HG02852 (cell line): ENCODE data around the gene FSD2.
"Not testable (repeated sequence)": the region's sequence is repeated elsewhere in the genome, so short reads cannot be mapped to it uniquely, and the experiment has no call there.

Experiments used
- ATAC-seq: cut with Tn5 transposase; IDR thresholded peaks from one replicate; pipeline ENCODE4 v1.9.1; 2021; ENCODE audit warnings: mild to moderate bottlenecking, moderate library complexity; ENCODE audit not compliant: unreplicated experiment

The FSD2 gene

DNA sequence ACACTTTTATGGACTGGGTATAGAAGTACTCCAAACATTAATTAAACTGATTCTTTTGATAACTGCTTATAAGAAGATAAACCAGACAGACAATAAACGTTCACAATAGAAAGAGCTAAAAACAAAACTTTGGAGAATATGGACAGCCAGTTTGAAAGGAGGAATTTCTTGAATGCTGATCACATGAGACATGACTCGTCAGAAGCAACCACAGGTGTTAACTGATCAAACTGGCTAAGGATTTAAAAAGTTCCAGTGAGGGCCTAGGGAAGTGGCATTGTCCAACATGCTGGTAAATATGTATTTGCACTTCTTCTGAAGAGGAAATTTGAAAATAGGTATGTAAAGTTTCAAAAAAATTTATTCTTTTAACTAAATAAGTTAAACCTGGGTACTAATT, 66.8 kb downstream of the FSD2 start:
- no peak for ATAC-seq

DNA sequence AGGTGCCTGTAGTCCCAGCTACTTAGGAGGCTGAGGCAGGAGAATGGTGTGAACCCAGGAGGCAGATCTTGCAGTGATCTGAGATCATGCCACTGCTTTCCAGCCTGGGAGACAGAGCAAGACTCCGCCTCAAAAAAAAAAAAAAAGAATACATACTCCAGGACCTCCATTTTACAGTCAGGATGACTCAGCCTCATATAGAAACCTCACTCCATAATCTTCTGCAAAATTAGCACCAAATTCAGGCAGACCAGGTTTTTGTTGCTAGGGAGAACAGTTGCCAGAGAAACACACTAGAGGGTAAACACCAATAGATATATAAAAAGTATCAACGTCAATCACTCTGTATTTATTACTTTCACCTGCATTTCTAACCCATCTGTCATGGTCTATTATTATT, 67.9 kb downstream of the FSD2 start:
- ATAC-seq, result no peak

DNA sequence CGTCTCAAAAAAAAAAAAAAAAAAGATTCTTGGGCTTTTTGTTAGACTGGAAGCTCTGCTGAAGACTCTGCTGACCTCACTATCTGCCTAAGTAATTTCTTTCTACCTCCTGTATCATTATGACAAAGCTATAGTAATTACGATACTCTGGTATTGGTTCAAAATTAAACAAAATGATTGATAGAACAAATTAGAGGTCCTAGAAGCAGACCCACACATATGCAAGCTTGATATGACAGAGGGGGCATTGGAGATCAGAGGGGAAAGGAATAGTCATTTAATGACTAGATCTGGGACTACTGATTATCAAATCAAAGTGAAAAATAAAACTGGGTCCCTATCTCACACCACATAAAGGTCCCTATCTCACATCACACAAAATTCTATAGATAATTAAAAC, 74.3 kb downstream of the FSD2 start:
- no peak for ATAC-seq

DNA sequence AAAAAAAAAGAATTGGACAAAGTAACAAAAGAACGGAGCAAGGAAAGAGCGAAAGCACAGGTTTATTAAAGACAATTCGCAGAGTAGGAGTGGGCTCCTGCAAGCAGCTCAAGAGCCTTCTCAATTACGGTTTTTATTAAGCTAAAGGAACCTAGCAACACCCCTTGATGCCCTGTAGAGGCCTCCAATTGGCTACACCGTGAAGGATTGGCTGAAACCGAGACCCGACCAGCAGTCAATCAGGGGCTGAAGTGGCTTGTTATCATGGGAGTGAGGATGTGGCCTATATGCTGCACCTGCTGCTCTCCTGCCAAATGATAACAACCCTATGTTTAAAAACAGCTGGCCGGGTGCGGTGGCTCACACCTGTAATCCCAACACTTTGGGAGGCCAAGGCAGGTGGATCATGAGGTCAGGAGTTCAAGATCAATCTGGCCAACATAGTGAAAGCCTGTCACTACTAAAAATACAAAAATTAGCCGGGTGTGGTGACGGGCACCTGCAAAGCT, 75.8 kb downstream of the FSD2 start:
- ATAC-seq, result no peak

DNA sequence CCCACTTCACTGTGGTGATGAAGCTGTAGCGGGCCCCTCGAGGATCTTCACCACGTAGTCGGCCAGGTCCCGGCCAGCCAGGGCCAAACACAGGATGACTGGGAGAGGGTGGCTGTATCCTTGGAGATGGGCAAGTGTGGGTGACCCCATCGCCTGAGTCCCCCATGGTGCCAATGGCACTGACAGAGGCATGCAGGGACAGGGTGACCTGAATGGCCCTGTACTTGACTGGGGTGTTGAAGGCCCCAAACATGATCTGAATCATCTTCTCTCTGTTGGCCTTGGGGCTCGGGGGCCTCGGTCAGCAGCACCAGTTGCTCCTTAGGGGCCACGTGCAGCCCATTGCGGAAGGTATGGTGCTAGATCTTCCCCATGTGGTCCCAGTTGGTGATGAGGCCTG, 79.1 kb downstream of the FSD2 start:
- no peak for ATAC-seq

DNA sequence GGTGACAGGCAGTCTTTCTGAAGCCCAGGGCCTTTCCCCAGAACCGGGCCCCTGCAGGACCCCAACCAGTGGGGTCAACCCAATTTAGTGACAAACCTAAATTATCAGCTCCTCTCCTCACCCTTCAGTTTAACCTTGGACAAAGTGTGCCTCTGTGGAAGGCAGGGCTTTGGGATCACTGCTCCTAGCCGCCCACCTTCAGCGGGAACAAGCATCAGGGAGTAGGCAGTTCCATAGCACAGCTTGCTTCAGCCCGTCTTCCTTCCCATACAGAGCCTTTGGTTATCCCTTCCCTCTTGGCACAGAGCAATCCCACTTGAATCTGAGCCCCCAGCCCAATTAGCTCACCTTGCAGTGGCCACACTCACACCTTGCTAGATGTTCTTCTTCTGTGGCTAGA, 90.9 kb downstream of the FSD2 start:
- ATAC-seq, result no peak

DNA sequence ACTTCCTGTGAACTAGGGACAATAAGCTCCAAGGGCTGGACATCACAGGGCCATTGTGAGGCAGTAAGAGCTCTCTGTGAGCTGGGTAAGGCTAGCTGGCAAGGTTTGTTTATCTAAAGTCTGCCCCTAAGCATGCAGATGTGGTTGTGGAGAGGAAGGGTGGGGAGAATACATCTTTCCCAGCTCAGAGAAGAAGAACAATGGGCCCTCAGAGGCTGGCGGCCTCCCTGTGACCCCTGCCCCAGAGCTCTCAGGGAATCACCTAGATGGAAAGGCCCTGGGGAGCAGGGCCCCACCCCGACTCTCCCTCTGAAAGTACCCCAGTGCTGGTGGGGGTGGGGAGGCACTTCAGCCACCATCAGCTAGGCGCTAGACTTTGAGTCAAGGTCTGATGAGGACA, 91.9 kb downstream of the FSD2 start:
- ATAC-seq, result no peak

DNA sequence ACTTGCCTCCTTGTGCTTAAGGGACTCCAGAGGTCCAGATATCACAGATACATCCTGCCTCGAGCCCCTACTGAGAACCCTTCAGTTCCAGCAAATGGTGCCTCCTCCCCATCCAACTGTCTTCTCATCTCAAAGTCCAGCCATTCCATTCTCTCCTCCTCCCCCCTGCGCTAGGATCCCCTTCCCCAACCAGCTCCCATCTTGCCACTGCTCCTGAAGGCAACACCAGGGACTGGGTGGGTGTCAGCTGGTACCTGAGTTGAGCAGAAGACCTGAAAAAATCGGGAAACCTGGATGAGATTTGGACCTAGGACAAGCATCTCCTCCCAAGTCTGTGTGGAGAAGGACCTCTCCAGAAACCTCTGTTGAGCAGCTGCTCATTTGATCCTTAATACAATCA, 93.8 kb downstream of the FSD2 start:
- ATAC-seq, result no peak

DNA sequence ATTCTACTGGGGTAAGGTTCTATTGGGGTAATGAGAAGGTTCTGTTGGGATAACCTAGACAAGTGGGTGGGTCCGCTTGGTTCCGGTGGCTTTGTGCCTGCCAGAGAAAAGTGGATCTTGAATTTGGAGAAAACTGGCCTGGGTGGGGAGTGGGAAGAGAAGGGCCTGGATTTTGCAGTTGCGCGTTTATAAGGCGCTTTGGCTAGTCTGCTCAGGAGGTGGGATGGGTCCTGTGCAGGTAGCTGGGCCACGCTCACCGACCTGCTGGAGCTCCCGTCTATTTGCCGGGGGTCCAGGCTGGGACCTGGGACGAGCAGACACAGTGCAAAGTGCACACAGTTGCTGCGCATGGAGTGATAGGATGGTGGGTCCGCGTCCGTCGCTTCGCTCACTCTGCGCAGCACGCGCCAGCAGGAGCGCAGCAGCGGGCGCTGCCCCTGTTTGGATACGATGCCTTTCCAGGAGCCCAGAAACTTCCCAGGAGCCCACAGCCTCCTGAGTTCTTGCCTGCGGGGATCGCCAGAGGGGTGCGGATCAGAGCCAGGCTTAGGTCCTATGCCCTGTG, 94.9 kb downstream of the FSD2 start:
- no peak for ATAC-seq

DNA sequence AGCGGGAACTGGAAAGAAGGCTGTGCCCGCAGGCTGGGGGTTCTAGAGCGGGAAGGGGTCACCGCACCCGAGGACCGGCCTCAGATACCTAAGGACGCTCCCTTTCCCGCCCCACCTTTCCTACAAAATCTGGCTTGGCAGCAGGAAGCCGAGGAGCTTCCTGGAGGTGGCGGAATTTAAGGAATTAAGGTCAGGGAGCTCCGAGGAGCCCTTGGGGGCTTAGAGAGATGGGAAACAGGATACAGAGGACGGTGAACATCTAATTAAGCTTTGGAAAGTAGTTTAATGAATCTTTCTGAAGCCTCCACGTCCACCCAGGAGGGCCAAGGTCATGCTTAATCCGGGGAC, 95.7 kb downstream of the FSD2 start:
- no peak for ATAC-seq

DNA sequence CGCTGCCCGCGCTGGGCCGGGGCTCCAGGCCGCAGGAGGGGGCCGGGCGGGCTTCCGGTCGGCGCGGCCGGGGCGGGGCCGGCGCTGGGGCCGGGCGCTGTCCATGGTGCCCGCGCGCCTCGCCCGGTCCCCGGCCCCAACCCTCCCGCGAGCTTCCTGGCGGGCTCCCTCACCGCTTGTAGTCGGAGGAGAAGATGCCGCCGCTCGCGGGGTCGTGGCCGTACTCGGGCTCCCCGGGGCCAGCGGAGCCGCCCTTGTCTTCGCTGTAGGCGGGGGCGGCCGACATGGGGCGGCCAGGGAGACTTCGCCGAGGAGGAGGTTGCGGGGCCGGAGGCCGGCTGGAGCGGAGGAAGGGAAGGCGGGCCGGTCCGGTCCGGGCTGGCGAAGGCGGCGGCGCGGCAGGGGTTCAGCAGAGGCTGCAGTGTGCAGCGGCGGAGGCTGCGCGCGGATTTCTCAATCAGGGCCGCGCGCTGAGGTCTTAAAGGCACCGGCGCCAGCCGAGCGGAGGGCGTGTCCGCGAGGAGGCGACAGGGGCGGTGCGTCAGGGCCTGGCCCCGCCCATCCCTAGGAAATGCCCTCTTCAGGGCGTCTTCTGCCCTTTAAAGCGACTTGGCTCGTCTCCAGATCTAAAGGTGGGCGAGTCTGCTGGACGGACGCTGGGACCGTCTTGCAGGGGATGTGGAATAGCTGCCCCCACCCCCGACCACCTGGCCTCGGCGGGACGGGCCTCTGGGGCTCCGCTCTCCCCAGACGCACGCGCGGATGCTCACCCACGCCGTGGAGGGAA, 96.3 kb downstream of the FSD2 start, which contains the start of gene AP3B2:
Gene AP3B2 (minus strand): TSS at position 455 of the 787 bp plus-strand sequence. CDS start 169 bp downstream, at position 286.
- ATAC-seq, result peak; percentile 93

DNA sequence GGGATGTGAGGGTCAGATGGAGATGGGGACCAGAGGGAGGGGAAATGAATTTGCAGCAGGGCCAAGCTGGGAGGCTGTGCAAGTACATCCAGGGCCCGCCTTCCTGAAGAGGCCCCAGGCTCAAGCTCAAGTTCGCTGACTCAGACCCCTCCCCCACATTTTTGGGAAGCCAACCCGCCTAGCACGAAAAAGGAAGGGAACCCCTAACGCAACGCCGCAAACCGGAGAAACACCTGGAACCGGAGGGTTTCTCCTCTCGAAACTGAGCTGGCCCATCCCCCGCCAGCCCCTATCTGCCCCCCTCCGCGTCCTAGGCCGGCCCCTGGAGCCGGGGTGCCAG, 96.8 kb downstream of the FSD2 start:
- no peak for ATAC-seq

DNA sequence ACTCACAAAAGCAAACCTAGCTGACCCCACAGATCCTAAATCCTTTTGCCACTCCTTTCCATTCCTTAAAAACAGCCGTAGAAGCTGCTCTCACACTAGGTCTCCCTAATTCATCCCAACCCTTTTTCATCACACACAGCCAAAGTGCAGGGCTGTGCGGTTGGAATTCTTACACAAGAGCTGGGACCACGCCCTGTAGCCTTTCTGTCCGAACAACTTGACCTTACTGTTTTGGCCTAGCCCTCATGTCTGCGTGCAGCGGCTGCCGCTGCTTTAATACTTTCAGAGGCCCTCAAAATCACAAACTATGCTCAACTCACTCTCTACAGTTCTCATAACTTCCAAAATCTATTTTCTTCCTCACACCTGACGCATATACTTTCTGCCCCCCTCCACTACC, 100.0 kb downstream of the FSD2 start:
- ATAC-seq, result not testable (repeated sequence)
